A673 (cell line): ENCODE data around the gene C5orf52. TPM values are rescaled to one million over a fixed set of nuclear protein-coding genes. Genes with fewer than 3 reads are reported as not detected.
"Not testable (repeated sequence)": the region's sequence is repeated elsewhere in the genome, so short reads cannot be mapped to it uniquely, and the experiment has no call there.

Source experiments
- BruUV-seq: library from RNA; stranded (reverse); fragments of 400-500 nt; replicated peaks from 2 replicates; lab custom pipeline; 2021; lab: Mats Ljungman, UMichigan
- CTCF ChIA-PET: fragments of 300-600 bp; sonication (Branson Sonifier 250); formaldehyde crosslinking; loops from one replicate; lab custom pipeline; 2022; ENCODE audit warnings: antibody characterized with exemption; lab: Charles Lee
- POLR2A ChIA-PET: fragments of 300-600 bp; sonication (Branson Sonifier 250); formaldehyde crosslinking; loops from one replicate; lab custom pipeline; 2022; ENCODE audit warnings: antibody characterized with exemption; ENCODE audit not compliant: low non-redundant PET; lab: Charles Lee
- DNase-seq: peaks from one replicate; pipeline ENCODE4 v3.0.0-alpha.2; 2015; ENCODE audit warnings: low spot score
- H3K27ac ChIP-seq: fragments of 200-600 bp; sonication (generic); 2 replicates; pipeline ENCODE4 v1.5.1; 2016; ENCODE audit warnings: mixed run types, low read depth, mild to moderate bottlenecking, mixed read lengths, antibody characterized with exemption, low read length; ENCODE audit not compliant: poor library complexity, severe bottlenecking
- H3K27me3 ChIP-seq: fragments of 200-600 bp; sonication (generic); replicated peaks from 2 replicates; pipeline ENCODE4 v1.6.1; 2017; ENCODE audit warnings: mixed run types, low read depth, mild to moderate bottlenecking, mixed read lengths, antibody characterized with exemption, low read length; ENCODE audit not compliant: insufficient read depth, poor library complexity
- H3K36me3 ChIP-seq: fragments of 200-600 bp; sonication (generic); 2 replicates; pipeline ENCODE4 v1.6.1; 2016; ENCODE audit warnings: mixed run types, mild to moderate bottlenecking, mixed read lengths, antibody characterized with exemption, low read length; ENCODE audit not compliant: insufficient read depth, poor library complexity, severe bottlenecking
- H3K4me1 ChIP-seq: fragments of 200-600 bp; sonication (generic); 2 replicates; pipeline ENCODE4 v1.6.1; 2017; ENCODE audit warnings: mixed run types, mild to moderate bottlenecking, mixed read lengths, antibody characterized with exemption, low read length; ENCODE audit not compliant: insufficient read depth, poor library complexity, severe bottlenecking
- H3K4me3 ChIP-seq: fragments of 200-600 bp; sonication (generic); 2 replicates; pipeline ENCODE4 v1.5.1; 2016; ENCODE audit warnings: low read depth, mixed run types, mild to moderate bottlenecking, mixed read lengths, low read length; ENCODE audit not compliant: poor library complexity, severe bottlenecking
- H3K9me3 ChIP-seq: fragments of 200-600 bp; sonication (generic); 2 replicates; pipeline ENCODE4 v1.6.1; 2016; ENCODE audit warnings: mixed run types, low read depth, mild to moderate bottlenecking, mixed read lengths, antibody characterized with exemption, low read length; ENCODE audit not compliant: poor library complexity, severe bottlenecking
- CTCF ChIP-seq: fragments of 300-800, 200-600 bp; sonication (generic); conservative IDR thresholded peaks from 2 replicates; pipeline ENCODE4 v1.5.1; 2017; ENCODE audit warnings: low read depth, mild to moderate bottlenecking, antibody characterized with exemption, low read length, moderate library complexity, mixed read lengths
- EZH2 ChIP-seq: fragments of 200-600 bp; sonication (generic); IDR thresholded peaks from 2 replicates; pipeline ENCODE4 v1.6.1; 2017; ENCODE audit warnings: borderline replicate concordance, low read depth, mild to moderate bottlenecking, mixed read lengths, antibody characterized with exemption, low read length; ENCODE audit not compliant: poor library complexity, severe bottlenecking
- intact Hi-C: fragments of 100-400 bp; cut with micrococcal nuclease; formaldehyde crosslinking; loops from one replicate; pipeline ENCODE4 v1.10.0; 2022; ENCODE audit not compliant: unreplicated experiment
- total RNA-seq: library from RNA; stranded (reverse); gene quantifications from 2 replicates; pipeline ENCODE4 v1.2.3, GENCODE V29; 2021

C5orf52 gene
- total RNA-seq, 1 experiment from 2014 or later, result not detected

- Histone ChIP-seq H3K9me3 (no peaks in the 10 kb centered on the region), H3K27ac (no peak overlapping the region), H3K27me3 (no peaks in the 10 kb centered on the region), H3K4me1 (no peaks in the 10 kb centered on the region), H3K4me3 (no peak overlapping the region), H3K36me3 (no peaks in the 10 kb centered on the region)
- ChIA-PET CTCF (no interaction called here), POLR2A (no interaction called here)
- intact Hi-C loops, result no loop called here
- BruUV-seq, result no TSS peak
- DNase-seq, result no peak
- TF ChIP-seq EZH2 (no peak), CTCF (no peak)
Measured at GRCh38 chr5:157681048-157681447, 9.7 kb downstream of the C5orf52 start.

- no TSS peak for BruUV-seq
- no peaks in the 10 kb centered on the region for H3K36me3 ChIP-seq
- no peak for DNase-seq
- intact Hi-C loops, result no loop called here
- TF ChIP-seq EZH2, result no peak
- H3K4me3 ChIP-seq, result no peak overlapping the region
- H3K9me3 ChIP-seq, result no peaks in the 10 kb centered on the region
- POLR2A ChIA-PET, result no interaction called here
- no peaks in the 10 kb centered on the region for H3K27me3 ChIP-seq
- H3K4me1 ChIP-seq, result no peaks in the 10 kb centered on the region
- no peak overlapping the region for H3K27ac ChIP-seq
- CTCF ChIA-PET, result interaction anchor here (0.6 kb wide), 1 partner anchor 377 kb away, joined by 5 read pairs; no protein-coding TSS in a partner anchor
Measured at GRCh38 chr5:157682257-157682656, 10.9 kb downstream of the C5orf52 start.

- CTCF ChIA-PET, intact Hi-C loops, H3K9me3 ChIP-seq, H3K4me1 ChIP-seq, BruUV-seq, DNase-seq, H3K36me3 ChIP-seq, H3K27ac ChIP-seq, POLR2A ChIA-PET, H3K4me3 ChIP-seq, H3K27me3 ChIP-seq: not testable (repeated sequence)
Measured at GRCh38 chr5:157686276-157687197, 15.2 kb downstream of the C5orf52 start.

GRCh38 chr5:157687198-157687554 is 15.8 kb downstream of the C5orf52 start:
- no peaks in the 10 kb centered on the region for H3K4me1 ChIP-seq
- no peaks in the 10 kb centered on the region for H3K9me3 ChIP-seq
- DNase-seq, result no peak
- H3K27me3 ChIP-seq, result no peaks in the 10 kb centered on the region
- ChIA-PET POLR2A (no interaction called here), CTCF (no interaction called here)
- BruUV-seq, result no TSS peak
- no peaks in the 10 kb centered on the region for H3K36me3 ChIP-seq
- TF ChIP-seq CTCF (no peak), EZH2 (no peak)
- intact Hi-C loops, result no loop called here
- H3K4me3 ChIP-seq, result no peak overlapping the region
- no peak overlapping the region for H3K27ac ChIP-seq
